Osteoblast (primary cell): Measurements from ENCODE around the gene PHOX2A. TPM values are rescaled to one million over a fixed set of nuclear protein-coding genes. Genes with fewer than 3 reads are reported as not detected.

Experiments
- DNase-seq: peaks from one replicate; pipeline ENCODE4 v3.0.0; 2011; ENCODE audit warnings: low spot score, mixed read lengths; ENCODE audit not compliant: insufficient read length; ENCODE audit errors: missing footprints
- H2AFZ ChIP-seq: 2 replicates; pipeline ENCODE4 v1.6.0; 2011; ENCODE audit warnings: mild to moderate bottlenecking, low read length
- H3K27ac ChIP-seq: 2 replicates; pipeline ENCODE4 v1.5.1; 2011; ENCODE audit warnings: mild to moderate bottlenecking, low read depth, low read length, moderate library complexity
- H3K27me3 ChIP-seq: 2 replicates; pipeline ENCODE4 v1.6.0; 2012; ENCODE audit warnings: mild to moderate bottlenecking, control low read depth, inconsistent platforms, low read length, moderate library complexity; ENCODE audit not compliant: insufficient read depth
- H3K36me3 ChIP-seq: 2 replicates; pipeline ENCODE4 v1.5.1; 2011; ENCODE audit warnings: mild to moderate bottlenecking, low read length, control low read depth, moderate library complexity; ENCODE audit not compliant: insufficient read depth
- H3K4me1 ChIP-seq: 2 replicates; pipeline ENCODE4 v1.5.1; 2011; ENCODE audit warnings: mild to moderate bottlenecking, low read length, control low read depth, moderate library complexity; ENCODE audit not compliant: insufficient read depth
- H3K4me2 ChIP-seq: 2 replicates; pipeline ENCODE4 v1.6.0; 2011; ENCODE audit warnings: mild to moderate bottlenecking, low read length; ENCODE audit not compliant: insufficient read depth
- H3K4me3 ChIP-seq: fragments of 200-600 bp; sonication (generic); 3 replicates; pipeline ENCODE4 v1.5.1; 2012; ENCODE audit warnings: mild to moderate bottlenecking, low read length, inconsistent platforms; ENCODE audit not compliant: insufficient read depth
- H3K79me2 ChIP-seq: 2 replicates; pipeline ENCODE4 v1.6.0; 2012; ENCODE audit warnings: mild to moderate bottlenecking, low read length, control low read depth, inconsistent platforms; ENCODE audit not compliant: insufficient read depth
- H3K9me3 ChIP-seq: 2 replicates; pipeline ENCODE4 v1.5.1; 2011; ENCODE audit warnings: low read depth, low read length, control low read depth
- H4K20me1 ChIP-seq: 2 replicates; pipeline ENCODE4 v1.6.0; 2012; ENCODE audit warnings: mild to moderate bottlenecking, low read length, control low read depth; ENCODE audit not compliant: insufficient read depth
- total RNA-seq: library from RNA; depleted of rRNA; stranded (reverse); fragments of >200 nt; gene quantifications from 2 replicates; pipeline ENCODE4 v1.2.3, GENCODE V29; 2012
- TF ChIP-seq, protein P1 (sequence below): IDR thresholded peaks from 2 replicates; pipeline ENCODE4 v1.5.1; 2011; ENCODE audit warnings: mild to moderate bottlenecking, low read depth, low read length, moderate library complexity; ENCODE audit errors: extremely low read depth

PHOX2A gene
- total RNA-seq, 1 donor, result not detected

DNA sequence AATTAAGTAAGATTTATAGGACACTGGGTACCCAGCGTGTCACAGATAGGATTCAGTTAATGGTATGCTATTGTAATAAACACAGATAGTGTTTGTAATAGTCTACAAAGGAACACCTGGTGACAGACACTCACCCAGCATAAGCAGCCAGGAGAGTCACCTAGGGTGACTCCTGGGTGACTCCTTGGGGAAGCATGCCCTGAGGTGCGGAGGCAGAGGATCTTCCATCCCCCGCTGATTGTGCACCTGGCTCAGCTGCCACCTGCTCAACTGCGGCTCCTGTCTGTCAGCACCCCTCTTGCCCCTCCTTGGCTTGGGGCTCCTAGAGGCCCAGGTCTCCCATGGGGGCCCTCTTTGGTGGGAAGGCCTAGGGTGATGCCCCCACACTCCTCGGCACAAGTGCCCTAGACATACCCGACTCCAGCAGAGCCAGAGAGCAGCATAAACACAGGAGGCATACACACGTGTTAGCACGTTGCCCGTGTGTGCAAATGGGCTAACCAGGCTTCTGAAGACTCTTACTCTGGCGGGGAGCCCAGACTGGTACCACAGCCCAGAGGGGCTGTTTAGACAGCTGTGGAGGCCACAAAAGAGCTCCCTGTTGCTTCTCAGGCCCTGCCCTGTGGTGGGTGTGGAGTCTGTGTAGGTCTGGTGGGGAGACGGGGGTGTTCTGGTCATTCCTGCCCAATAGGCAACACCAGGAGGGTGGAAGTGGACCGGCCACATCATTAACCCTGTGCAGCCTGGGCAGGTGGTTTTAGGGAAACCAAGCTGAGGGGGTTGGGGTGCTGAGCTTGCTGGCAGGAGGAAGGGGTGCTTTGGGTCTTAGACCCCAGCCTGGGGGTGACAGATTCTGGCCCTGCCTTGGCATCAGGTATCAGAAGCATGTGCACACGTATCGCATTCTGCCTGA lies 16.4 kb downstream of the PHOX2A start:
- Histone ChIP-seq H3K27ac (peak overlapping the region; percentile 0), H3K4me1 (peaks cover 15% of the 10 kb centered on the region), H3K4me3 (no peak overlapping the region), H3K79me2 (peaks cover 57% of the 10 kb centered on the region), H4K20me1 (peaks cover 66% of the 10 kb centered on the region), H3K9me3 (no peaks in the 10 kb centered on the region), H3K36me3 (peaks cover 55% of the 10 kb centered on the region), H3K27me3 (no peaks in the 10 kb centered on the region), H2AFZ (no peak overlapping the region), H3K4me2 (no peak overlapping the region)
- TF ChIP-seq, protein P1, sequence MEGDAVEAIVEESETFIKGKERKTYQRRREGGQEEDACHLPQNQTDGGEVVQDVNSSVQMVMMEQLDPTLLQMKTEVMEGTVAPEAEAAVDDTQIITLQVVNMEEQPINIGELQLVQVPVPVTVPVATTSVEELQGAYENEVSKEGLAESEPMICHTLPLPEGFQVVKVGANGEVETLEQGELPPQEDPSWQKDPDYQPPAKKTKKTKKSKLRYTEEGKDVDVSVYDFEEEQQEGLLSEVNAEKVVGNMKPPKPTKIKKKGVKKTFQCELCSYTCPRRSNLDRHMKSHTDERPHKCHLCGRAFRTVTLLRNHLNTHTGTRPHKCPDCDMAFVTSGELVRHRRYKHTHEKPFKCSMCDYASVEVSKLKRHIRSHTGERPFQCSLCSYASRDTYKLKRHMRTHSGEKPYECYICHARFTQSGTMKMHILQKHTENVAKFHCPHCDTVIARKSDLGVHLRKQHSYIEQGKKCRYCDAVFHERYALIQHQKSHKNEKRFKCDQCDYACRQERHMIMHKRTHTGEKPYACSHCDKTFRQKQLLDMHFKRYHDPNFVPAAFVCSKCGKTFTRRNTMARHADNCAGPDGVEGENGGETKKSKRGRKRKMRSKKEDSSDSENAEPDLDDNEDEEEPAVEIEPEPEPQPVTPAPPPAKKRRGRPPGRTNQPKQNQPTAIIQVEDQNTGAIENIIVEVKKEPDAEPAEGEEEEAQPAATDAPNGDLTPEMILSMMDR, result no peak
- peak; percentile 92 for DNase-seq

DNA sequence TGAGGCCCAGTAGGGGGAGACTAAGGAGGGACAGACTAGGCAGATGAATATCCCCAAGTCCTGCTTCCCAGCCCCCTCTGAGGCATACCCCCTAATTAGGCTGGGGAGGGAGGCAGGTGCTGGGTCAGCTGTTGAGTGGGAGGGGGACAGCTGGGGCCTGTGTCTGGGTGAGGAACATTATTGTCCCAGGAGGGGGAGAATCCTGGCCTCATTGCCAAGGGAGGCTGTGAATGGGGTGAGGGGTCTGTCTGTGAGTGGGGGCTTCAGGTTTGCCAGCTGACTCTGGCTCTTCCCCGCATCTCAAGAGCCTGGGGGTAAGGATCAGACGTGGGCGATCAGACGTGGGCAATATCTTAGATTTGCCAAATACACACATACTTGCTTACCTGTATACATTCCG lies 17.3 kb downstream of the PHOX2A start:
- peaks cover 46% of the 10 kb centered on the region for H3K36me3 ChIP-seq
- H3K4me3 ChIP-seq, result no peak overlapping the region
- H2AFZ ChIP-seq, result no peak overlapping the region
- no peaks in the 10 kb centered on the region for H3K9me3 ChIP-seq
- H3K27me3 ChIP-seq, result no peaks in the 10 kb centered on the region
- peaks cover 60% of the 10 kb centered on the region for H4K20me1 ChIP-seq
- peaks cover 16% of the 10 kb centered on the region for H3K4me1 ChIP-seq
- no peak overlapping the region for H3K27ac ChIP-seq
- DNase-seq, result no peak
- peaks cover 54% of the 10 kb centered on the region for H3K79me2 ChIP-seq
- TF ChIP-seq, protein P1, result no peak
- no peak overlapping the region for H3K4me2 ChIP-seq

DNA sequence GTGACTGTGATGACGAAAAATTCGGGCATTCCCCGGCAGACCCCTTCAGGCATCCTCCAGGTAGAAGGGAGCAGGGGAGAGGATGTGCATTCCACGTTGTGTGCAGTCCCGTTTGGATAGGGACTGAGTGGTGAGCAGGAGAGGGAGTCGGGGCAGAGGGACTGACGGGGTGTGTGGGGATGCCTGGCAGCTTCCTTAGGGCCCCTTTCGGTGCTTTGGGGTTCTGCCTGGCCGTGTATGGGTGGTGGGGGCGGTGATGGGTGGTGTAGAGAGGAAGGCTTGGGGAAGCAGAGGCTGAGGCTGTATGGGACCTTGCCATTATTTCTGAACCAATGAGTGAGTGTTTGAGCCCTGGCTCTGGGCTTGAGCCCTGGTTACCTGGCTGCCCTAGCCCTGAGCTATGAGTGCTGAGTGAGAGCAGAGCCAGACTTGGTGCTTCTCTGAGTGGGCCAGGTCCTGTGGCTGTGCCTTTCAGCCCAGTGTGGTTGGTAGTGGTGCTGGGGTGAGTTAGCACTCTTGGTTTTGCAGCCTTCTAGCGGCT lies 18.5 kb downstream of the PHOX2A start:
- peaks cover 50% of the 10 kb centered on the region for H4K20me1 ChIP-seq
- TF ChIP-seq, protein P1, result no peak
- peak; percentile 74 for DNase-seq
- no peak overlapping the region for H2AFZ ChIP-seq
- H3K36me3 ChIP-seq, result peaks cover 34% of the 10 kb centered on the region
- no peaks in the 10 kb centered on the region for H3K27me3 ChIP-seq
- peak overlapping the region; percentile 17 for H3K27ac ChIP-seq
- H3K4me2 ChIP-seq, result peak overlapping the region; percentile 82
- peaks cover 51% of the 10 kb centered on the region for H3K79me2 ChIP-seq
- H3K4me3 ChIP-seq, result peak overlapping the region; percentile 95
- H3K9me3 ChIP-seq, result no peaks in the 10 kb centered on the region
- peaks cover 16% of the 10 kb centered on the region for H3K4me1 ChIP-seq
